Immature natural killer cell (primary cell): Measurements from ENCODE around the gene TBC1D3K. TPM values are rescaled to one million over a fixed set of nuclear protein-coding genes. Genes with fewer than 3 reads are reported as not detected.
"Not testable (repeated sequence)": the region's sequence is repeated elsewhere in the genome, so short reads cannot be mapped to it uniquely, and the experiment has no call there.

Experiments
- DNase-seq, 3 donors: peaks; one replicate each; pipeline ENCODE4 v3.0.0; 2022; ENCODE audit warnings: mixed read lengths in 1 of 3
- H3K27ac Mint-ChIP-seq, 6 donors: one replicate each; pipeline ENCODE4 v1.8.0; 2020; ENCODE audit warnings: mixed read lengths in 6 of 6, mild to moderate bottlenecking in 5 of 6, inconsistent platforms in 4 of 6, moderate library complexity in 3 of 6
- H3K27me3 Mint-ChIP-seq, 3 donors: one replicate each; pipeline ENCODE4 v1.8.0; 2020 to 2021; ENCODE audit warnings: low read depth in 3 of 3, mild to moderate bottlenecking in 3 of 3, mixed read lengths in 3 of 3, moderate library complexity in 3 of 3, inconsistent platforms in 1 of 3
- H3K36me3 Mint-ChIP-seq, 3 donors: one replicate each; pipeline ENCODE4 v1.8.0; 2020; ENCODE audit warnings: mixed read lengths in 3 of 3, inconsistent platforms in 2 of 3, mild to moderate bottlenecking in 2 of 3
- H3K4me1 Mint-ChIP-seq, 2 donors: one replicate each; pipeline ENCODE4 v1.8.0; 2020; ENCODE audit warnings: inconsistent platforms in 2 of 2, mild to moderate bottlenecking in 2 of 2, mixed read lengths in 2 of 2, moderate library complexity in 1 of 2
- H3K4me3 Mint-ChIP-seq, 5 donors: one replicate each; pipeline ENCODE4 v1.8.0; 2020; ENCODE audit warnings: mild to moderate bottlenecking in 5 of 5, mixed read lengths in 5 of 5, inconsistent platforms in 3 of 5, moderate library complexity in 3 of 5
- H3K9me3 Mint-ChIP-seq, 6 donors: one replicate each; pipeline ENCODE4 v1.8.0; 2020; ENCODE audit warnings: mild to moderate bottlenecking in 6 of 6, mixed read lengths in 6 of 6, inconsistent platforms in 4 of 6, moderate library complexity in 3 of 6
- polyA plus RNA-seq, 3 donors: library from polyadenylated mRNA; unstranded; fragments of 300-500 nt; fragmentation: Illumina TruSeq; gene quantifications; one replicate each; pipeline ENCODE4 v1.2.3, GENCODE V29; 2021

Gene TBC1D3K
- polyA plus RNA-seq = not detected

GRCh38 chr17:37924115-37924514 lies at the start of gene TBC1D3K:
Gene TBC1D3K, plus strand, starts transcription at chr17:37924415. Its CDS starts 1,585 bp downstream, at chr17:37926000.
- not testable (repeated sequence) for H3K36me3 Mint-ChIP-seq, H3K4me3 Mint-ChIP-seq, H3K4me1 Mint-ChIP-seq, DNase-seq, H3K27ac Mint-ChIP-seq, H3K9me3 Mint-ChIP-seq, H3K27me3 Mint-ChIP-seq

- DNase-seq = peak; percentile 12 to 21 (median 18)
- Mint-ChIP-seq H3K27me3 (peaks cover under 1 to 4% (median 1%) of the 10 kb centered on the region in 3 donors), H3K4me3 (peak overlapping the region; percentile 62 to 84 (median 73)), H3K9me3 (peaks cover 0 to 2% (median 0%) of the 10 kb centered on the region in 6 donors), H3K27ac (peak overlapping the region in 4 of 6 donors; percentile 5 to 73 (median 62)), H3K36me3 (no peaks in the 10 kb centered on the region), H3K4me1 (peaks cover 9 to 17% of the 10 kb centered on the region in 2 donors)
Observed at GRCh38 chr17:37884516-37884915, 39.7 kb upstream of the TBC1D3K start.

- Mint-ChIP-seq H3K9me3 (peaks cover 0 to 2% (median 0%) of the 10 kb centered on the region in 6 donors), H3K36me3 (no peaks in the 10 kb centered on the region), H3K27me3 (peaks cover 1 to 4% (median 2%) of the 10 kb centered on the region in 3 donors), H3K4me3 (no peak overlapping the region), H3K27ac (no peak overlapping the region), H3K4me1 (peaks cover 9 to 17% of the 10 kb centered on the region in 2 donors)
- DNase-seq = no peak
Observed at GRCh38 chr17:37885136-37885535, 39.1 kb upstream of the TBC1D3K start.

GRCh38 chr17:37888881-37889280 lies 35.3 kb upstream of the TBC1D3K start:
- H3K4me1 Mint-ChIP-seq = peaks cover 9 to 12% of the 10 kb centered on the region in 2 donors
- peaks cover 0 to 2% (median 0%) of the 10 kb centered on the region in 6 donors for H3K9me3 Mint-ChIP-seq
- H3K27ac Mint-ChIP-seq = no peak overlapping the region
- peaks cover 1 to 4% (median 2%) of the 10 kb centered on the region in 3 donors for H3K27me3 Mint-ChIP-seq
- no peaks in the 10 kb centered on the region for H3K36me3 Mint-ChIP-seq
- no peak overlapping the region for H3K4me3 Mint-ChIP-seq
- DNase-seq = no peak

- H3K27ac Mint-ChIP-seq, H3K27me3 Mint-ChIP-seq, H3K4me1 Mint-ChIP-seq, DNase-seq, H3K4me3 Mint-ChIP-seq, H3K9me3 Mint-ChIP-seq, H3K36me3 Mint-ChIP-seq: not testable (repeated sequence)
Observed at GRCh38 chr17:37896961-37897360, 27.3 kb upstream of the TBC1D3K start.

Other genes starting within 250 kb of the TBC1D3K start
- gene HNF1B, start 179.4 kb upstream of the TBC1D3K start, polyA plus RNA-seq = not detected
- gene TBC1D3L, start 64.6 kb downstream of the TBC1D3K start, polyA plus RNA-seq = 1 to 10 TPM in 1 of 3 donors, not detected in 2; 1.1 TPM
- not detected for gene TBC1D3D, start 79.6 kb downstream of the TBC1D3K start, polyA plus RNA-seq
- gene TBC1D3C, start 144.2 kb downstream of the TBC1D3K start, polyA plus RNA-seq = not detected
- gene TBC1D3E, start 203.5 kb downstream of the TBC1D3K start, polyA plus RNA-seq = not detected